ENCODE data around the gene SPINK7.

GRCh38 chr5:148347706-148348105 lies 35.5 kb downstream of the SPINK7 start:
- TF ChIP-seq POLR2A (IDR thresholded peaks at IDR 0.05) (no peak), CTCF (IDR thresholded peaks at IDR 0.05 in 4 of 5, conservative IDR thresholded peaks at IDR 0.05 in 1 of 5) (no peak)
